Measurements from ENCODE around the gene C9orf85. TPM values are rescaled to one million over a fixed set of nuclear protein-coding genes. Genes with fewer than 3 reads are reported as not detected.

Gene C9orf85
- total RNA-seq: 11.6 and 17.4 TPM in 2 replicates

GRCh38 chr9:71911061-71911907 is at the start of gene C9orf85, which contains the start of gene ABHD17B:
C9orf85 (plus strand) TSS chr9:71911639; CDS start chr9:71911735, 96 bp downstream.
ABHD17B (minus strand) TSS chr9:71911193; CDS start chr9:71875080, 36,113 bp downstream.

Other genes with a start within 250 kb of the C9orf85 start
- gene CEMIP2, start 143.1 kb upstream of the C9orf85 start, total RNA-seq: 80.5 and 90.1 TPM in 2 replicates
- gene ABHD17B, start 446 bp upstream of the C9orf85 start, total RNA-seq: 26.2 and 37.0 TPM in 2 replicates
- gene C9orf57, start 149.0 kb downstream of the C9orf85 start, total RNA-seq: not detected in 2 replicates
- gene GDA, start 237.8 kb downstream of the C9orf85 start, total RNA-seq: 0.11 TPM in 1 of 2 replicates, not detected in the other